Transverse colon (tissue), 4 donors: Measurements from ENCODE around the gene SCYL1. TPM values are rescaled to one million over a fixed set of nuclear protein-coding genes. Genes with fewer than 3 reads are reported as not detected.

Experiments used
- DNase-seq: peaks from one replicate; pipeline ENCODE4 v3.0.0-alpha.2; 2019
- H3K27ac ChIP-seq, 4 donors: fragments of 200-600 bp; sonication (generic); 2 replicates each; pipeline ENCODE4 v1.5.1; 2016 to 2018; ENCODE audit warnings: inconsistent platforms in 4 of 4
- H3K27me3 ChIP-seq: fragments of 200-600 bp; sonication (generic); 2 replicates; pipeline ENCODE4 v1.5.1; 2017; ENCODE audit warnings: inconsistent platforms
- H3K36me3 ChIP-seq, 4 donors: fragments of 200-600 bp; sonication (generic); 2 replicates each; pipeline ENCODE4 v1.5.1; 2017 to 2019; ENCODE audit warnings: inconsistent platforms in 4 of 4
- H3K4me1 ChIP-seq, 4 donors: fragments of 200-600 bp; sonication (generic); 2 replicates each; pipeline ENCODE4 v1.5.1; 2017 to 2020; ENCODE audit warnings: inconsistent platforms in 4 of 4
- H3K4me3 ChIP-seq, 4 donors: fragments of 200-600 bp; sonication (generic); 1 replicate in 1 of 4; 2 replicates in 3 of 4; pipeline versions ENCODE4 v1.5.1 to v1.6.1; 2017 to 2019; ENCODE audit warnings: inconsistent platforms in 4 of 4
- H3K9me3 ChIP-seq, 2 donors: fragments of 200-600 bp; sonication (generic); 2 replicates each; pipeline ENCODE4 v1.5.1; 2017 to 2019; ENCODE audit warnings: inconsistent platforms in 2 of 2
- CTCF ChIP-seq, 5 experiments: fragments of 200-600 bp in 3 of 5; fragments of 450-650 bp in 2 of 5; sonication (generic) in 3 of 5; IDR thresholded peaks; 1 replicate in 2 of 5; 2 replicates in 3 of 5; pipeline ENCODE4 v1.5.1; 2016 to 2017; ENCODE audit warnings: antibody characterized with exemption in 5 of 5, inconsistent platforms in 3 of 5, mild to moderate bottlenecking in 2 of 5, moderate library complexity in 1 of 5
- EP300 ChIP-seq: sonication (generic); formaldehyde crosslinking; IDR thresholded peaks from one replicate; pipeline ENCODE4 v1.6.1; 2017; ENCODE audit warnings: antibody characterized with exemption, low read depth
- POLR2A ChIP-seq: fragments of 450-650 bp; IDR thresholded peaks from one replicate; pipeline ENCODE4 v1.6.1; 2016; ENCODE audit warnings: antibody characterized with exemption, mild to moderate bottlenecking, moderate library complexity
- POLR2AphosphoS5 ChIP-seq, 3 donors: sonication (generic); formaldehyde crosslinking; IDR thresholded peaks; one replicate each; pipeline ENCODE4 v1.6.1; 2016; ENCODE audit warnings: antibody characterized with exemption in 3 of 3
- WGBS, 2 donors: methylation state at CpG; one replicate each; pipeline ENCODE4 v1.1.5; 2018; ENCODE audit warnings: low coverage in 1 of 2; 5-methylcytosine and 5-hydroxymethylcytosine counted together
- in situ Hi-C, 4 donors: fragments of 200-750 bp; cut with MboI; loops; one replicate each; pipeline versions ENCODE4 v1.15.0 to v1.15.1; 2017; ENCODE audit warnings: low sequenced_read_pairs in 3 of 4, low pct_ligation_motif_present in 1 of 4, low pct_unique_long_range_greater_than_20kb in 1 of 4
- intact Hi-C: fragments of 100-400 bp; cut with DNase I; formaldehyde crosslinking; loops from one replicate; pipeline ENCODE4 v1.15.1; 2023; ENCODE audit warnings: low total_unique reads
- total RNA-seq, 4 donors: library from RNA; depleted of rRNA; stranded (reverse); fragments of >200 nt; gene quantifications; one replicate each; pipeline ENCODE4 v1.1.0, GENCODE V29; 2016

The SCYL1 gene
- total RNA-seq, 4 donors from 2014 or later = 41.0 to 78.4 (median 69.2) TPM

DNA sequence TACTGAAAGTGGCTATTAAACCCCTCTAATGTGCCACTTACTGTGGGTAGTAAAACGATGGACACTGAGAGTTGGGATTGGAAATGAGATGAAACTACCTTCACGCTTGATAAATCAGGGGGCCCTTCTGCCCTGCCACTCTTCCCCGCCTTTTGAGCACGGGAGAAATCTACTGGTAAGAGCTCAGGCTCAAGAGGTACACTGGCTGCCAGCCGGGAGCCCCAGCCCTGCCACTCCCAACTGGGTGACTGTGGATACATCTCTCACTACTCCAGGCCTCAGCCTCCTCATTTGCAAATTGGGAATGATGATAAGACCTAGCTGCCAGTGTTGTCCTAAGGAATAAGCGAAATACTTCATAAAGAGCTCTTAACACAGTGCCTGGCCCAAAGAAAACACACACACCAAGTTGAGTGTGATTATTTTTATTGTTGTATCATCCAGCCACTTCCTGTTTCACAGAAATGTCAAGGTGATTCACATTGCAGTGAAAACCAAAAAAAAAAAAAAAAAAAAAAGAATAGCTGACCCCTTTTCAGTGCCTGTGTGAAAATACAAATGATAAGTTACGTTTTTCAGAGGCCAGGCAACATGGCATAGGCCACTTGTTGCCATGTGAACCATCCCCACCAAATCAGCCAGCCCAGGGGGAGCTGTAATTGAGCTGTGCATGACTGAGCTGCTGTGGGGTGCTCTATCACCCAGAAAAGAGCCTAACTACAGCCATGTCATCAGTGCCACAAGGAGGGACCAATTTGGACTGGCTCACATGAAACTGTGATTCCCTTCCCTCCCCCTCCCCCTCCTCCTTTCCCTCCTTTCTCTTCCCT lies 41.0 kb downstream of the SCYL1 start:
- Histone ChIP-seq H3K27me3 (no peaks in the 10 kb centered on the region), H3K36me3 (no peaks in the 10 kb centered on the region), H3K4me3 (no peak overlapping the region), H3K4me1 (peaks cover 14 to 34% (median 17%) of the 10 kb centered on the region in 4 donors), H3K27ac (peak overlapping the region; percentile 19 to 60 (median 44)), H3K9me3 (no peaks in the 10 kb centered on the region)
- TF ChIP-seq EP300 = no peak
- no peak for TF ChIP-seq CTCF (IDR thresholded peaks at IDR 0.05)
- no peak for TF ChIP-seq POLR2AphosphoS5 (IDR thresholded peaks at IDR 0.05)
- TF ChIP-seq POLR2A = no peak
- intact Hi-C loops (no loop called here), in situ Hi-C loops (no loop called here)
- no peak for DNase-seq
- 44 to 73% methylated on average over 1 to 7 of the region's 7 CpGs for whole genome bisulfite sequencing, 2 donors

DNA sequence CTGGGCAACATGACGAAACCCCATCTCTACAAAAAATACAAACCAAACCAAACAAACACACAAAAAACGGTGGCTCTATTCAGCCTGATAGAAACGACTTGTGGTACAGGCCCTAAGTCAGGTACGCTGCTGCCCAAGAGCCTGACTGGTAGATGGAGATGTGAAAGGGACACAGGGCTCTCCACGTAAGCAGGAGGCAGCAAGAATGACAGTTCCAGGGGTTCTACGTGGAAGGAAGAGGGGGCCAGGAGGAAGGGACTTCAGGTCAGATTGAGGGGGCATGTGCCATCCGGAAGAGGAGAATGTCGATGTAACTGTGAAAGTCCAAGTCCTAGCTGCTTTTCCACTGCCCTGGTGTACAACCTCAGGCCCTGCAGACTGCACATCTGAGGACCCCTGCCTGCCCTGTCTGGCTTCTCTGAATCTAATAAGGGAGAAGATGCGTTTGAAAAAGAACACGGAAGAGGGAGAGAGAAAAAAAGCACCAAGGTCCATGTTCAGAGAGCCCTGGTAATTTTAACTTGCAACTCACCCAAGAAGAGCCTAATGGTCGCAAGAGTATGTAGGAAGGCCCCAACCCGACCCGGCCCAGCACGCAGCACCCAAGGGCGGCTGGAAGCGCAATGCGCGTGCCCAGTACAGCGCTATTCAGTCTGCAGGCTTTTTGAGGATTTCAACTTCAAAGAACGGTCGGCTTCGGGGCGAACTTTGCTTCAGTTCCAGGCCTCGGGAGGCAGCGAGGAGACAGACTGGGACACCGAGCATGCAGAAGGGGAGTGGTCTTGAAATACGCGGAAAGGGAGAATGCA lies 44.5 kb downstream of the SCYL1 start:
- Histone ChIP-seq H3K9me3 (no peaks in the 10 kb centered on the region), H3K27ac (peak overlapping the region; percentile 96 to 98 (median 96)), H3K36me3 (no peaks in the 10 kb centered on the region), H3K4me3 (peak overlapping the region; percentile 37 to 72 (median 58)), H3K27me3 (no peaks in the 10 kb centered on the region), H3K4me1 (peaks cover 29 to 55% (median 41%) of the 10 kb centered on the region in 4 donors)
- TF ChIP-seq EP300 (no peak), CTCF (IDR thresholded peaks at IDR 0.05) (no peak), POLR2A (no peak), POLR2AphosphoS5 (IDR thresholded peaks at IDR 0.05) (no peak)
- in situ Hi-C loops (no loop called here), intact Hi-C loops (no loop called here)
- WGBS, 2 donors = 3 to 20% methylated on average over 8 to 28 of the region's 28 CpGs
- no peak for DNase-seq

DNA sequence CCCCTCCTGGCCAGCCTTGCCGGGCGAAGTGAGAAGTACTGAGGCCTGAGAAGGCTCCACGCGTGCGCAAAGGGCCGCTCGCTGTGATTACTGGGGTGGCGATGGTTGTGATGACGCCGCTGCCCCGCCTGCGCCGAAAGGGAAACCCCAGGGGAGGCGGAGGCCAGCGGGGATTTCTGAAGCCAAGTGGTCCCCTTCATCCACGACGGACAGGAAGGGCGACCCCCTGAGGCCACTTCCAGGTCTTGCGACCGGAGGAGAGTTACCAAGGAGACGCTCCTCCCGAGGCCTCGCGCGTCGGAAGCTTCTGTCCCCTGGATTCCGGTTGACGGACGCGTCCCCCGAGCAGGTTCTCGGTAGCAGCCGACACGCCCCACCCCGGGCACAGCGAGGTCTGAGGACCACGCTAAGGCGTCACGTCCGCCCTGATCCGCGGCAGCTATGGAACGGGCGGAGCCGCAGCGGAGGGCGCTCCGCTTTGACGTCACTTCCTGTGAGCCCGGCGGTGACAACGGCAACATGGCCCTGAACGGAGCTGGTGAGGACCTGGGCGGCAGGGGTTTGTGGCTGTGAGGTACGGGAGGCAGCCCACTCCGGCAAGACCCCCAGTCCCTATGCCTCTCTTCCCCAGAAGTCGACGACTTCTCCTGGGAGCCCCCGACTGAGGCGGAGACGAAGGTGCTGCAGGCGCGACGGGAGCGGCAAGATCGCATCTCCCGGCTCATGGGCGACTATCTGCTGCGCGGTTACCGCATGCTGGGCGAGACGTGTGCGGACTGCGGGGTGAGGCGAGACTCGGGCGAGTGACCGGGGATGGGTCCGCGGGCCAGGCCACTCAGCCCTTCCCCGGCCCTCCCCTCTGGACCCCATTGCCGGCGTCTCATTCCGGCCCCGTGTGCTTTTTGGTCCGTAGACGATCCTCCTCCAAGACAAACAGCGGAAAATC lies 45.4 kb downstream of the SCYL1 start, which contains the start of gene ZNRD2:
Gene ZNRD2, plus strand, starts transcription at position 505 of the 946 bp plus-strand sequence. Its CDS starts 15 bp downstream, at position 520.
- peaks cover 33 to 63% (median 49%) of the 10 kb centered on the region in 4 donors for H3K4me1 ChIP-seq
- peak; percentile 93 to 95 (median 94) for TF ChIP-seq POLR2AphosphoS5 (IDR thresholded peaks at IDR 0.05)
- peak; percentile 85 for TF ChIP-seq POLR2A
- peak; percentile 78 for TF ChIP-seq EP300
- peak in 4 of 5 experiments; percentile 25 to 63 (median 38) for TF ChIP-seq CTCF (IDR thresholded peaks at IDR 0.05)
- DNase-seq = peak; percentile 98
- H3K27ac ChIP-seq = peak within 1 kb of the TSS; percentile 96 to 98 (median 96)
- no peaks in the 10 kb centered on the region for H3K36me3 ChIP-seq
- intact Hi-C loops (no loop called here), in situ Hi-C loops (no loop called here)
- WGBS, 2 donors = 0% methylated on average over 57 of the region's 89 CpGs; no CpG with 5 or more reads in 1 of the 2 donors
- H3K4me3 ChIP-seq = peak within 1 kb of the TSS; percentile 49 to 72 (median 58)
- no peaks in the 10 kb centered on the region for H3K9me3 ChIP-seq
- H3K27me3 ChIP-seq = no peaks in the 10 kb centered on the region
